T-helper 2 cell treated with Interferon-gamma antibody and Interleukin-4, amounts not matched to agents 5 μg/mL and 100 μg/mL, for 36 hours (primary cell): Measurements from ENCODE around the gene OR52J3.

Source experiments
- DNase-seq: peaks from one replicate; pipeline ENCODE4 v3.0.0; 2021; ENCODE audit warnings: low spot score
- H3K27ac Mint-ChIP-seq: one replicate; pipeline ENCODE4 v1.8.0; 2021; ENCODE audit warnings: mild to moderate bottlenecking, mixed read lengths
- H3K27me3 Mint-ChIP-seq: one replicate; pipeline ENCODE4 v1.8.0; 2021; ENCODE audit warnings: low read depth, mixed read lengths
- H3K36me3 Mint-ChIP-seq: one replicate; pipeline ENCODE4 v1.8.0; 2021; ENCODE audit warnings: low read depth, mixed read lengths
- H3K4me1 Mint-ChIP-seq: one replicate; pipeline ENCODE4 v1.8.0; 2021; ENCODE audit warnings: low read depth, mixed read lengths
- H3K4me3 Mint-ChIP-seq: one replicate; pipeline ENCODE4 v1.8.0; 2022; ENCODE audit warnings: mild to moderate bottlenecking, moderate library complexity, mixed read lengths
- H3K9me3 Mint-ChIP-seq: one replicate; pipeline ENCODE4 v1.8.0; 2021; ENCODE audit warnings: mixed read lengths

Gene OR52J3

GRCh38 chr11:5065027-5065426, 18.7 kb downstream of the OR52J3 start:
- no peak overlapping the region for H3K4me3 Mint-ChIP-seq
- no peaks in the 10 kb centered on the region for H3K4me1 Mint-ChIP-seq
- H3K27ac Mint-ChIP-seq: no peak overlapping the region
- H3K9me3 Mint-ChIP-seq: no peaks in the 10 kb centered on the region
- H3K27me3 Mint-ChIP-seq: no peaks in the 10 kb centered on the region
- no peaks in the 10 kb centered on the region for H3K36me3 Mint-ChIP-seq
- DNase-seq: no peak

- H3K4me1 Mint-ChIP-seq: no peaks in the 10 kb centered on the region
- H3K9me3 Mint-ChIP-seq: no peaks in the 10 kb centered on the region
- no peak for DNase-seq
- no peaks in the 10 kb centered on the region for H3K36me3 Mint-ChIP-seq
- H3K4me3 Mint-ChIP-seq: no peak within 1 kb of the TSS
- no peak within 1 kb of the TSS for H3K27ac Mint-ChIP-seq
- H3K27me3 Mint-ChIP-seq: no peaks in the 10 kb centered on the region
These were observed 22.9 kb downstream of the OR52J3 start, which contains the start of gene OR52E1 for GRCh38 chr11:5069272-5069671. TSS of gene OR52E1 (plus strand) at chr11:5069572.

GRCh38 chr11:5071799-5072198, 25.5 kb downstream of the OR52J3 start:
- Mint-ChIP-seq H3K4me1 (no peaks in the 10 kb centered on the region), H3K36me3 (no peaks in the 10 kb centered on the region), H3K4me3 (no peak overlapping the region), H3K27ac (no peak overlapping the region), H3K27me3 (no peaks in the 10 kb centered on the region), H3K9me3 (no peaks in the 10 kb centered on the region)
- DNase-seq: no peak

- no peaks in the 10 kb centered on the region for H3K27me3 Mint-ChIP-seq
- H3K36me3 Mint-ChIP-seq: no peaks in the 10 kb centered on the region
- H3K4me1 Mint-ChIP-seq: no peaks in the 10 kb centered on the region
- H3K27ac Mint-ChIP-seq: no peak overlapping the region
- no peak for DNase-seq
- no peak overlapping the region for H3K4me3 Mint-ChIP-seq
- no peaks in the 10 kb centered on the region for H3K9me3 Mint-ChIP-seq
These were observed 35.1 kb downstream of the OR52J3 start for GRCh38 chr11:5081405-5081804.

- no peak for DNase-seq
- Mint-ChIP-seq H3K36me3 (no peaks in the 10 kb centered on the region), H3K27me3 (no peaks in the 10 kb centered on the region), H3K27ac (no peak overlapping the region), H3K9me3 (no peaks in the 10 kb centered on the region), H3K4me1 (no peaks in the 10 kb centered on the region), H3K4me3 (no peak overlapping the region)
These were observed 37.3 kb downstream of the OR52J3 start for GRCh38 chr11:5083602-5084001.

GRCh38 chr11:5088556-5088955, 42.2 kb downstream of the OR52J3 start:
- H3K36me3 Mint-ChIP-seq: no peaks in the 10 kb centered on the region
- no peak overlapping the region for H3K27ac Mint-ChIP-seq
- no peaks in the 10 kb centered on the region for H3K27me3 Mint-ChIP-seq
- no peaks in the 10 kb centered on the region for H3K4me1 Mint-ChIP-seq
- DNase-seq: no peak
- H3K9me3 Mint-ChIP-seq: no peaks in the 10 kb centered on the region
- no peak overlapping the region for H3K4me3 Mint-ChIP-seq

- Mint-ChIP-seq H3K9me3 (no peaks in the 10 kb centered on the region), H3K4me3 (no peak overlapping the region), H3K27ac (no peak overlapping the region), H3K36me3 (no peaks in the 10 kb centered on the region), H3K27me3 (no peaks in the 10 kb centered on the region), H3K4me1 (no peaks in the 10 kb centered on the region)
- no peak for DNase-seq
These were observed 44.3 kb downstream of the OR52J3 start for GRCh38 chr11:5090668-5091067.

GRCh38 chr11:5092821-5093585, 46.7 kb downstream of the OR52J3 start:
- Mint-ChIP-seq H3K36me3 (no peaks in the 10 kb centered on the region), H3K9me3 (no peaks in the 10 kb centered on the region), H3K27me3 (no peaks in the 10 kb centered on the region), H3K27ac (no peak overlapping the region), H3K4me3 (no peak overlapping the region), H3K4me1 (no peaks in the 10 kb centered on the region)
- DNase-seq: no peak

GRCh38 chr11:5096011-5096410, 49.7 kb downstream of the OR52J3 start:
- Mint-ChIP-seq H3K36me3 (no peaks in the 10 kb centered on the region), H3K4me3 (no peak overlapping the region)

More at GRCh38 chr11:5096011-5096410, 49.7 kb downstream of the OR52J3 start:
- H3K4me1 Mint-ChIP-seq: no peaks in the 10 kb centered on the region
- no peaks in the 10 kb centered on the region for H3K9me3 Mint-ChIP-seq
- DNase-seq: no peak
- H3K27me3 Mint-ChIP-seq: no peaks in the 10 kb centered on the region
- no peak overlapping the region for H3K27ac Mint-ChIP-seq
